Adrenal gland (tissue), 12 donors: ENCODE data around the gene AGBL1. TPM values are rescaled to one million over a fixed set of nuclear protein-coding genes. Genes with fewer than 3 reads are reported as not detected.

Experiments used
- DNase-seq, 7 donors: peaks; one replicate each; pipeline ENCODE4 v3.0.0-alpha.2; 2019 to 2020
- H3K27ac ChIP-seq, 5 donors: fragments of 200-600 bp; sonication (generic) in 4 of 5; 1 replicate in 3 of 5; 2 replicates in 2 of 5; pipeline versions ENCODE4 v1.5.1 to v1.8.0; 2016 to 2020; ENCODE audit warnings: mild to moderate bottlenecking in 1 of 5
- H3K27me3 ChIP-seq: fragments of 200-600 bp; 2 replicates; pipeline ENCODE4 v1.8.0; 2021
- H3K36me3 ChIP-seq, 2 donors: fragments of 200-600 bp; replicated peaks in 1 of 2; 1 replicate in 1 of 2; 2 replicates in 1 of 2; pipeline versions ENCODE4 v1.5.1 to v1.8.0; 2018 to 2022
- H3K4me1 ChIP-seq, 2 donors: fragments of 200-600 bp; replicated peaks in 1 of 2; 1 replicate in 1 of 2; 2 replicates in 1 of 2; pipeline versions ENCODE4 v1.5.1 to v1.8.0; 2018 to 2021
- H3K4me3 ChIP-seq, 4 donors: fragments of 200-600 bp; sonication (generic) in 3 of 4; one replicate each; pipeline ENCODE4 v1.5.1; 2016 to 2018
- H3K9me3 ChIP-seq, 3 donors: fragments of 200-600 bp; sonication (generic) in 1 of 3; replicated peaks in 1 of 3; 1 replicate in 2 of 3; 2 replicates in 1 of 3; pipeline versions ENCODE4 v1.5.1 to v1.8.0; 2016 to 2021
- POLR2A ChIP-seq, 2 donors: fragments of 450-650 bp; IDR thresholded peaks; one replicate each; pipeline ENCODE4 v1.6.1; 2017; ENCODE audit warnings: antibody characterized with exemption in 2 of 2, mild to moderate bottlenecking in 2 of 2, moderate library complexity in 1 of 2
- WGBS, 4 donors: extraction: QIAGEN DNeasy Blood & Tissue Kit in 2 of 4; methylation state at CpG; one replicate each; pipeline versions ENCODE4 v1.1.5 to v1.1.7; 2013 to 2017; 5-methylcytosine and 5-hydroxymethylcytosine counted together
- intact Hi-C, 2 donors: fragments of 100-400 bp; cut with DNase I; formaldehyde crosslinking; loops; one replicate each; pipeline versions ENCODE4 v1.14.1 to v1.15.0; 2022 to 2023
- polyA plus RNA-seq, 3 donors: library from polyadenylated mRNA; stranded (reverse); fragments of 200-250 nt in 2 of 3; fragments of 350-450 nt in 1 of 3; fragmentation: Illumina TruSeq in 1 of 3; extraction: RNeasy Lipid Tissue Mini Kit (QIAGEN cat#74804) in 1 of 3; gene quantifications; one replicate each; pipeline ENCODE4 v1.2.3, GENCODE V29; 2013 to 2014
- total RNA-seq, 9 donors: library from RNA; depleted of rRNA in 4 of 9; stranded (reverse); fragments of >200 nt in 4 of 9; fragments of 120-200 nt in 1 of 9; fragmentation: NEBNext Ultra II Directional in 1 of 9; extraction: Animal tissue kit (Norgen Biotek cat#: 25700) in 1 of 9; gene quantifications; one replicate each; pipeline versions ENCODE4 v1.1.0 to v1.2.4, GENCODE V29; 2013 to 2023
- TF ChIP-seq, protein P1 (sequence below), 6 experiments: fragments of 450-650 bp in 4 of 6; fragments of 200-600 bp in 2 of 6; sonication (generic) in 1 of 6; IDR thresholded peaks; 1 replicate in 5 of 6; 2 replicates in 1 of 6; pipeline versions ENCODE4 v1.5.1 to v1.8.0; 2016 to 2021; ENCODE audit warnings: antibody characterized with exemption in 6 of 6, mild to moderate bottlenecking in 2 of 6, moderate library complexity in 1 of 6
- donor health status: healthy with polysubstance abuse.
- donor health status: Bipolar disorder and iron deficiency.
- donor health status: DM: yes; HTN: yes; CAD: no.
- donor health status: DM: no; HTN: no; CAD: no.
- donor health status: DM: no; HTN: no; CAD: no.
- donor health status: DM: yes; HTN: yes; CAD: no.

Gene AGBL1
- total and polyA plus RNA-seq, 12 donors: 0.04 to 0.07 (median 0.06) TPM; not detected in 9

DNA sequence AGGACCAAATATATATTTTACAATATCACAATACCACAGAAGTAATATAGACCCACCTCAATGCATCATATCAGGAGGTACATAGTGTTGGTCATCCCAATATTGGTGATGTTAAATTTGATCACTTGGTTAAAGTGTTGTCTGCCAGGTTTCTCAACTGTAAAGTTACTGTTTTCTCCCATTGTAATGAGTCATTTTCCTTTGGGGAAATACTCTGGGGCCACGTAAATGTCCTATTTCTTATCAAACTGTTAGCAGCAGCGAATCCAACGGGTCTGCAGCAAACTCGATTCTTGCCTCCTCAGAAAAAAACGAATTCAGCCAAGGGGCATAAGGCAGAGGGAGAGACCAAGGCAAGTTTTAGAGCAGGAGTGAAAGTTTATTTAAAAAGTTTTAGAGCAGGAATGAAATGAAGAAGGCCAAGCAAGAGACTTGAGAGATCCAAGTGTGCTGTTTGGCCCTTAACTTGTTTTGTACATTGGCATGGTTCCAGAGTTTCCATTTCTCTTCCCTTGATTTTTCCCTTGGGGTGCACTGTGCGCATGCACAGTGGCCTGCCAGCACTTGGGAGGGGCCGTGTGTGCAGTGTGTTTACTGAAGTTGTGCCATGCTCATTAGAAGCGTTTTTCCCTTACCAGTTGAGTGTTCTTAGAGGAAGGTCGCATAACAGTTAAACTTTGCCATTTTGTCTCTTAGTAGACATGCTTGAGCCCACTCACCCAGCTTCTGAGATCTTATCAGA lies 512.5 kb downstream of the AGBL1 start:
- no peak for DNase-seq
- 65 to 73% (median 68%) methylated on average over 9 of the region's 9 CpGs for WGBS, 4 donors
- H3K27ac ChIP-seq: no peak overlapping the region

DNA sequence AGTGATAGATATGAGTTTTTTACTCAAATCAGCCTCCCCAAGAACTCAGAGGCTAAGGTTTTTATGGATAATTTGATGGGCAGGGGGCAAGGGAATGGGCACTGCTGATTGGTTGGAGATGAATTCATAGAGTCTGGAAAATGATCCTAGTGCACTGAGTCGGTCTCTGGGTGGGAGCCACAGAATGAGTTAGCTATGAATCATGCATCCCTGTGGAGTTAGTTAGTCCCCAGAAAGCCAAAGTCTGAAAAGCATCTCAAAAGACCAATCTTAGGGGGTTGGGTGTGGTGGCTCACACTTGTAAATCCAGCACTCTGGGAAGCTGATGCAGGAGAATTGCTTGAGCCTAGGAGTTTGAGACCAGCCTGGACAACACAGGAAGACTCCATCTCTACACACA lies 516.1 kb downstream of the AGBL1 start:
- intact Hi-C loops: no loop called here
- no peaks in the 10 kb centered on the region for H3K27me3 ChIP-seq
- no peak overlapping the region for H3K27ac ChIP-seq
- DNase-seq: no peak
- no peak overlapping the region for H3K4me3 ChIP-seq
- no peaks in the 10 kb centered on the region for H3K36me3 ChIP-seq
- H3K9me3 ChIP-seq: no peaks in the 10 kb centered on the region
- H3K4me1 ChIP-seq: no peaks in the 10 kb centered on the region
- TF ChIP-seq, protein P1, sequence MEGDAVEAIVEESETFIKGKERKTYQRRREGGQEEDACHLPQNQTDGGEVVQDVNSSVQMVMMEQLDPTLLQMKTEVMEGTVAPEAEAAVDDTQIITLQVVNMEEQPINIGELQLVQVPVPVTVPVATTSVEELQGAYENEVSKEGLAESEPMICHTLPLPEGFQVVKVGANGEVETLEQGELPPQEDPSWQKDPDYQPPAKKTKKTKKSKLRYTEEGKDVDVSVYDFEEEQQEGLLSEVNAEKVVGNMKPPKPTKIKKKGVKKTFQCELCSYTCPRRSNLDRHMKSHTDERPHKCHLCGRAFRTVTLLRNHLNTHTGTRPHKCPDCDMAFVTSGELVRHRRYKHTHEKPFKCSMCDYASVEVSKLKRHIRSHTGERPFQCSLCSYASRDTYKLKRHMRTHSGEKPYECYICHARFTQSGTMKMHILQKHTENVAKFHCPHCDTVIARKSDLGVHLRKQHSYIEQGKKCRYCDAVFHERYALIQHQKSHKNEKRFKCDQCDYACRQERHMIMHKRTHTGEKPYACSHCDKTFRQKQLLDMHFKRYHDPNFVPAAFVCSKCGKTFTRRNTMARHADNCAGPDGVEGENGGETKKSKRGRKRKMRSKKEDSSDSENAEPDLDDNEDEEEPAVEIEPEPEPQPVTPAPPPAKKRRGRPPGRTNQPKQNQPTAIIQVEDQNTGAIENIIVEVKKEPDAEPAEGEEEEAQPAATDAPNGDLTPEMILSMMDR (IDR thresholded peaks at IDR 0.05): no peak
- no peak for TF ChIP-seq POLR2A (IDR thresholded peaks at IDR 0.05)
- WGBS, 4 donors: 54 to 70% (median 69%) methylated on average over 1 of the region's 1 CpG

More for the DNA sequence above, 512.5 kb downstream of the AGBL1 start:
- H3K9me3 ChIP-seq: no peaks in the 10 kb centered on the region
- H3K36me3 ChIP-seq: no peaks in the 10 kb centered on the region
- TF ChIP-seq, protein P1 (IDR thresholded peaks at IDR 0.05): no peak
- TF ChIP-seq POLR2A (IDR thresholded peaks at IDR 0.05): no peak
- intact Hi-C loops: no loop called here
- H3K4me1 ChIP-seq: no peaks in the 10 kb centered on the region
- H3K27me3 ChIP-seq: no peaks in the 10 kb centered on the region
- no peak overlapping the region for H3K4me3 ChIP-seq

DNA sequence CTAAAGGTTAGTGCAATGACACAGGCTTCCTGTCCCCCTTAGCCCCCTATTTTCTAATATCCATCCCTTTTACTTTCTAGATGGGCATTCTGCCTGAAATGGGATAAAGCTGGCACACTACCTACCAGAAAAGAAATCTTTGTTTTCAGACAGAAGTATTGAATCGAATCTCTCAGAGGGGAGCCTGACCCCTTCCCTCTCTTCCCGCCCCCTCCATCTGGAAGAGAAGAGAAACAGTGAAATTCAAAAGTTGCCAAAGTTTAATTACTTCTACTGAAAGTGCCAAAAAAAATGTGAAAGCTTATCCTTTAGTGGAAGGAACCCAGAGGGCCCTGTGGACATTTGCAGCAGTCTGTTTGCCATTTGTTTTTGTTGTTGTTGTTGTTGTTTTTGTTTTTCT lies 523.8 kb downstream of the AGBL1 start:
- Histone ChIP-seq H3K27me3 (no peaks in the 10 kb centered on the region), H3K9me3 (no peaks in the 10 kb centered on the region), H3K36me3 (no peaks in the 10 kb centered on the region), H3K4me3 (no peak overlapping the region), H3K27ac (no peak overlapping the region), H3K4me1 (no peaks in the 10 kb centered on the region)
- 57 to 74% (median 71%) methylated on average over 2 of the region's 2 CpGs for whole genome bisulfite sequencing, 4 donors
- intact Hi-C loops: no loop called here
- TF ChIP-seq POLR2A (IDR thresholded peaks at IDR 0.05): no peak
- TF ChIP-seq, protein P1 (IDR thresholded peaks at IDR 0.05): no peak
- DNase-seq: no peak

DNA sequence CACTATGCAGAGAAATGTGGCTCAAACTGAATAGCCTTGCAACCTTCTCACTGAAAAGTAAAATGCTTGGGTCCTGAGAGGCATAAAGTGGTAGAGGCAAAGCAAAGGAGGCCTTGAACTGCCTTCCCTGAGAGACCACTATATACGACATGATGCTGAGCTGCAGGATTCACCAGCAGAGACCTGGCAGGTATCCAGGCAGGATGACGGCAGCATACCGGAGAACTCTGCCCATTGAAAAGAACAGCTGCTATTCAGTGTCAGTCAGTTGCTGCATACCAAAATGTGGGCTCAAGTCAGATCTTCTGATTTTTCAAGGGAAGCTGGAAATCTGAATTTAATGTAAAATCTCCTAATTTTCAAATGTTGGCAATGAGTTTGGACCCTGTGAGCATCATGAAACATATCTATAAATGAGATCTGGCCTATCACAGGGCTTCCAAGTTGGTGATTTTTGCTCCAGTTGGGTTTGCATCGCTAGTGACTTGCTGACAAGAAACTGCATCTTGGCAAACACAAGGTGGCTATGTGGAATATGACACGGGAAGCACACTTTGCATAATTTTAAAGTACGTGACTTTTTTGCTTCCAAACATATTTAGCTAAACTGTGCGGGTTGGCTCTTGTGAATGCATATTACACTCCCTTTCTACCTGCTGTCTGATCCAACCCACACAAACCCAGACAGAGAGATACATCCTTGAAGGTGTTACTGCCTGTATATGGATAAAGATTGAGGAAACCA lies 529.0 kb downstream of the AGBL1 start:
- intact Hi-C loops: no loop called here
- H3K4me1 ChIP-seq: no peaks in the 10 kb centered on the region
- no peaks in the 10 kb centered on the region for H3K9me3 ChIP-seq
- WGBS, 4 donors: 58 to 68% (median 64%) methylated on average over 7 of the region's 7 CpGs
- no peak overlapping the region for H3K4me3 ChIP-seq
- no peaks in the 10 kb centered on the region for H3K27me3 ChIP-seq
- H3K27ac ChIP-seq: no peak overlapping the region
- no peaks in the 10 kb centered on the region for H3K36me3 ChIP-seq
- peak in 4 of 7 donors; percentile 19 to 25 (median 23) for DNase-seq
- TF ChIP-seq, protein P1 (IDR thresholded peaks at IDR 0.05): no peak
- no peak for TF ChIP-seq POLR2A (IDR thresholded peaks at IDR 0.05)
